IMR-90 (cell line): ENCODE results near the gene GTF2F2. TPM values are rescaled to one million over a fixed set of nuclear protein-coding genes. Genes with fewer than 3 reads are reported as not detected.
A peak's percentile ranks its signal among the peaks of the same experiment; 100 is the strongest.

Experiments
- ATAC-seq: fragments of 200-7000 bp; cut with Tn5 transposase; 2 replicates; pipeline ENCODE4 v1.9.1; 2020; ENCODE audit warnings: low read depth, mild to moderate bottlenecking, moderate library complexity
- BruUV-seq: library from RNA; stranded (reverse); fragments of 400-500 nt; replicated peaks from 2 replicates; lab custom pipeline; 2021; lab: Mats Ljungman, UMichigan
- CTCF ChIA-PET: fragments of 300-600 bp; formaldehyde crosslinking; extraction: SDS; loops from one replicate; lab custom pipeline; 2021; ENCODE audit warnings: antibody characterized with exemption; lab: Yijun Ruan, JAX
- POLR2A ChIA-PET: fragments of 300-600 bp; sonication (Branson Sonifier 250); formaldehyde crosslinking; loops from one replicate; lab custom pipeline; 2022; ENCODE audit warnings: antibody characterized with exemption; ENCODE audit not compliant: unreplicated experiment; lab: Charles Lee
- DNase-seq: peaks from one replicate; pipeline ENCODE4 v3.0.0; 2013
- H2AFZ ChIP-seq: replicated peaks from 2 replicates; pipeline ENCODE3; 2013; ENCODE audit warnings: low read length, mild to moderate bottlenecking; ENCODE audit not compliant: poor library complexity
- H2AK5ac ChIP-seq: 2 replicates; pipeline ENCODE4 v1.6.1; 2013; ENCODE audit warnings: low read depth, low read length, inconsistent platforms
- H2AK9ac ChIP-seq: replicated peaks from 2 replicates; pipeline ENCODE3; 2013; ENCODE audit warnings: mild to moderate bottlenecking, low read depth, low read length, moderate library complexity; ENCODE audit not compliant: poor library complexity
- H2BK120ac ChIP-seq: 2 replicates; pipeline ENCODE4 v1.6.1; 2013; ENCODE audit warnings: low read depth, low read length, inconsistent platforms
- H2BK15ac ChIP-seq: 3 replicates; pipeline ENCODE4 v1.6.1; 2013; ENCODE audit warnings: low read depth, low read length, inconsistent platforms
- H2BK20ac ChIP-seq: 2 replicates; pipeline ENCODE4 v1.6.1; 2013; ENCODE audit warnings: low read depth, mild to moderate bottlenecking, inconsistent platforms, low read length, moderate library complexity
- H2BK5ac ChIP-seq: 2 replicates; pipeline ENCODE4 v1.6.1; 2013; ENCODE audit warnings: mild to moderate bottlenecking, low read depth, low read length, inconsistent platforms; ENCODE audit not compliant: poor library complexity, severe bottlenecking
- H3K14ac ChIP-seq: replicated peaks from 2 replicates; pipeline ENCODE4 v1.6.1; 2013; ENCODE audit warnings: low read depth, low read length, inconsistent platforms
- H3K18ac ChIP-seq: 2 replicates; pipeline ENCODE4 v1.6.1; 2013; ENCODE audit warnings: low read depth, low read length, control low read depth
- H3K23ac ChIP-seq: 2 replicates; pipeline ENCODE4 v1.6.1; 2013; ENCODE audit warnings: low read depth, low read length, inconsistent platforms
- H3K27ac ChIP-seq: 2 replicates; pipeline ENCODE4 v1.5.1; 2013; ENCODE audit warnings: mild to moderate bottlenecking, control low read depth, low read length; ENCODE audit not compliant: insufficient read depth
- H3K27me3 ChIP-seq: 2 replicates; pipeline ENCODE4 v1.6.1; 2013; ENCODE audit warnings: low read length; ENCODE audit not compliant: control insufficient read depth, insufficient read depth
- H3K36me3 ChIP-seq: 2 replicates; pipeline ENCODE4 v1.6.1; 2013; ENCODE audit warnings: low read length, mixed read lengths; ENCODE audit not compliant: control insufficient read depth, insufficient read depth
- H3K4ac ChIP-seq: 2 replicates; pipeline ENCODE4 v1.6.1; 2013; ENCODE audit warnings: low read depth, low read length, inconsistent platforms
- H3K4me1 ChIP-seq: 2 replicates; pipeline ENCODE4 v1.6.1; 2013; ENCODE audit warnings: low read length, mixed read lengths; ENCODE audit not compliant: control insufficient read depth, insufficient read depth
- H3K4me2 ChIP-seq: 2 replicates; pipeline ENCODE4 v1.6.1; 2013; ENCODE audit warnings: low read depth, mild to moderate bottlenecking, control low read depth, low read length, moderate library complexity
- H3K4me3 ChIP-seq: 2 replicates; pipeline ENCODE4 v1.5.1; 2013; ENCODE audit warnings: low read depth, mild to moderate bottlenecking, control low read depth, low read length, moderate library complexity; ENCODE audit not compliant: insufficient read depth
- H3K56ac ChIP-seq: 2 replicates; pipeline ENCODE4 v1.6.1; 2013; ENCODE audit warnings: low read length, inconsistent platforms; ENCODE audit not compliant: insufficient read depth; ENCODE audit errors: extremely low read depth
- H3K79me1 ChIP-seq, 2 experiments: 2 replicates each; pipeline ENCODE4 v1.6.1; 2013; ENCODE audit warnings: low read length in 2 of 2, inconsistent platforms in 1 of 2, low read depth in 1 of 2
- H3K9ac ChIP-seq: 2 replicates; pipeline ENCODE4 v1.6.1; 2013; ENCODE audit warnings: low read depth, low read length, control low read depth
- H3K9me1 ChIP-seq: 2 replicates; pipeline ENCODE4 v1.6.1; 2013; ENCODE audit warnings: low read length, inconsistent platforms; ENCODE audit not compliant: insufficient read depth
- H3K9me3 ChIP-seq: 2 replicates; pipeline ENCODE4 v1.6.1; 2013; ENCODE audit warnings: low read length; ENCODE audit not compliant: control insufficient read depth, insufficient read depth
- H4K20me1 ChIP-seq: 2 replicates; pipeline ENCODE4 v1.6.1; 2013; ENCODE audit warnings: low read length, inconsistent platforms; ENCODE audit not compliant: insufficient read depth
- H4K5ac ChIP-seq: 2 replicates; pipeline ENCODE4 v1.6.1; 2013; ENCODE audit warnings: mild to moderate bottlenecking, low read depth, low read length, control low read depth
- H4K8ac ChIP-seq, 2 experiments: 2 replicates each; pipeline ENCODE4 v1.6.1; 2013; ENCODE audit warnings: low read depth in 2 of 2, low read length in 2 of 2, control low read depth in 1 of 2, inconsistent platforms in 1 of 2
- H4K91ac ChIP-seq: 2 replicates; pipeline ENCODE4 v1.6.1; 2013; ENCODE audit warnings: low read depth, low read length, inconsistent platforms; ENCODE audit not compliant: insufficient read depth
- CEBPB ChIP-seq: IDR thresholded peaks from 2 replicates; pipeline ENCODE4 v1.6.1; 2012; ENCODE audit warnings: low read depth, low read length, improper control_type of control experiment
- CTCF ChIP-seq: conservative IDR thresholded peaks from 2 replicates; pipeline ENCODE4 v1.5.1; 2012; ENCODE audit warnings: mild to moderate bottlenecking, low read depth, low read length, improper control_type of control experiment
- MAZ ChIP-seq: IDR thresholded peaks from 2 replicates; pipeline ENCODE4 v1.6.1; 2012; ENCODE audit warnings: low read depth, mild to moderate bottlenecking, low read length, improper control_type of control experiment, moderate library complexity, borderline replicate concordance
- MXI1 ChIP-seq: IDR thresholded peaks from 2 replicates; pipeline ENCODE4 v1.6.1; 2012; ENCODE audit warnings: low read depth, mild to moderate bottlenecking, low read length, moderate library complexity, borderline replicate concordance
- NFE2L2 ChIP-seq: fragments of 150-350 bp; IDR thresholded peaks from 2 replicates; pipeline ENCODE4 v1.6.1; 2016; ENCODE audit warnings: low read depth, mild to moderate bottlenecking, low read length
- RCOR1 ChIP-seq: IDR thresholded peaks from 2 replicates; pipeline ENCODE4 v1.6.1; 2012; ENCODE audit warnings: mild to moderate bottlenecking, low read length, improper control_type of control experiment; ENCODE audit not compliant: insufficient replicate concordance
- RFX5 ChIP-seq: IDR thresholded peaks from 2 replicates; pipeline ENCODE4 v1.8.0; 2012; ENCODE audit warnings: low read depth, mild to moderate bottlenecking, low read length, moderate library complexity
- WGBS, 2 experiments: methylation state at CpG; one replicate each; pipeline versions ENCODE4 v1.1.5 to v1.1.7; 2013; ENCODE audit warnings: missing lambda C conversion rate in 2 of 2; ENCODE audit not compliant: insufficient read length in 1 of 2; ENCODE audit errors: extremely low coverage in 2 of 2; 5-methylcytosine and 5-hydroxymethylcytosine counted together
- dilution Hi-C: fragments of 300-500 bp; cut with HindIII; formaldehyde crosslinking; loops from one replicate; pipeline ENCODE4 v1.14.3; 2018; ENCODE audit warnings: low sequenced_read_pairs; ENCODE audit not compliant: unreplicated experiment
- in situ Hi-C: fragments of 300-500 bp; cut with MboI; formaldehyde crosslinking; loops from 3 replicates; pipeline ENCODE4 v1.14.3; 2019; ENCODE audit warnings: low sequenced_read_pairs, inconsistent platforms, mixed read lengths
- intact Hi-C: fragments of 100-400 bp; cut with micrococcal nuclease; formaldehyde crosslinking; loops from 2 replicates; pipeline ENCODE4 v1.10.0; 2022
- polyA plus RNA-seq, 3 experiments: library from polyadenylated mRNA; depleted of rRNA; stranded (reverse); fragments of >200 nt; gene quantifications; 2 replicates each; pipeline ENCODE4 v1.2.3, GENCODE V29; 2012; ENCODE audit warnings: low replicate concordance in 1 of 3
- total RNA-seq: library from RNA; depleted of rRNA; stranded (reverse); fragments of >200 nt; gene quantifications from 2 replicates; pipeline ENCODE4 v1.2.3, GENCODE V29; 2012
- TF ChIP-seq, protein P1 (sequence below): fragments of 150-350 bp; IDR thresholded peaks from 2 replicates; pipeline ENCODE4 v1.6.1; 2016; ENCODE audit warnings: low read depth, mild to moderate bottlenecking, low read length, moderate library complexity, borderline replicate concordance

GTF2F2 gene
- total and polyA plus RNA-seq, 2 of the 4 experiments (the other 2 are of a cell fraction): 16.5 to 21.0 TPM

GRCh38 chr13:45074721-45075120 lies 45.6 kb upstream of the GTF2F2 start:
- no peak overlapping the region for H3K4me3 ChIP-seq
- no TSS peak for BruUV-seq
- no peaks in the 10 kb centered on the region for H3K4me1 ChIP-seq
- H2AK9ac ChIP-seq: no peak overlapping the region
- H3K79me1 ChIP-seq: no peaks in the 10 kb centered on the region
- peak overlapping the region; percentile 24 for H2AFZ ChIP-seq
- DNase-seq (no peak), ATAC-seq (no peak)
- intact Hi-C loops: no loop called here
- no peak overlapping the region for H3K4me2 ChIP-seq
- no peak overlapping the region for H4K91ac ChIP-seq
- H4K5ac ChIP-seq: no peak overlapping the region
- H2BK5ac ChIP-seq: no peak overlapping the region
- no peak overlapping the region for H3K23ac ChIP-seq
- H3K36me3 ChIP-seq: no peaks in the 10 kb centered on the region
- no CpG with 5 or more reads among the region's 6 CpGs for WGBS, 2 experiments
- no peak overlapping the region for H2BK20ac ChIP-seq
- no peak overlapping the region for H3K27ac ChIP-seq
- no peak overlapping the region for H3K4ac ChIP-seq
- H2BK15ac ChIP-seq: no peak overlapping the region
- TF ChIP-seq MXI1 (no peak), CEBPB (no peak), CTCF (no peak), MAZ (no peak), RFX5 (no peak), RCOR1 (no peak), NFE2L2 (no peak)
- TF ChIP-seq, protein P1, sequence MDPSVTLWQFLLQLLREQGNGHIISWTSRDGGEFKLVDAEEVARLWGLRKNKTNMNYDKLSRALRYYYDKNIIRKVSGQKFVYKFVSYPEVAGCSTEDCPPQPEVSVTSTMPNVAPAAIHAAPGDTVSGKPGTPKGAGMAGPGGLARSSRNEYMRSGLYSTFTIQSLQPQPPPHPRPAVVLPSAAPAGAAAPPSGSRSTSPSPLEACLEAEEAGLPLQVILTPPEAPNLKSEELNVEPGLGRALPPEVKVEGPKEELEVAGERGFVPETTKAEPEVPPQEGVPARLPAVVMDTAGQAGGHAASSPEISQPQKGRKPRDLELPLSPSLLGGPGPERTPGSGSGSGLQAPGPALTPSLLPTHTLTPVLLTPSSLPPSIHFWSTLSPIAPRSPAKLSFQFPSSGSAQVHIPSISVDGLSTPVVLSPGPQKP: no peak
- H3K27me3 ChIP-seq: no peaks in the 10 kb centered on the region
- H2BK120ac ChIP-seq: no peak overlapping the region
- no peak overlapping the region for H3K14ac ChIP-seq
- no peak overlapping the region for H3K18ac ChIP-seq
- CTCF ChIA-PET: interaction anchor here (1.2 kb wide), 1 partner anchor 27 kb away, joined by 4 read pairs; no protein-coding TSS in a partner anchor
- H3K9me3 ChIP-seq: peaks cover 3% of the 10 kb centered on the region; the same call in 1 of the 2 replicates
- POLR2A ChIA-PET: no interaction called here
- no peaks in the 10 kb centered on the region for H3K9me1 ChIP-seq
- no peak overlapping the region for H4K8ac ChIP-seq
- dilution Hi-C loops: no loop called here
- in situ Hi-C loops: no loop called here
- H2AK5ac ChIP-seq: no peak overlapping the region
- no peaks in the 10 kb centered on the region for H4K20me1 ChIP-seq
- no peak overlapping the region for H3K56ac ChIP-seq
- no peak overlapping the region for H3K9ac ChIP-seq
